COLO829 (cell line): ENCODE measurements around the gene IL17RD.

Source experiments
- DNase-seq: peaks from one replicate; pipeline ENCODE4 v3.0.0; 2012; ENCODE audit warnings: low spot score

IL17RD gene

GRCh38 chr3:57164657-57165573 is at the start of gene IL17RD:
Gene IL17RD (minus strand): TSS chr3:57165353. CDS start chr3:57165286, 67 bp downstream.
- peak; percentile 89 for DNase-seq

DNA sequence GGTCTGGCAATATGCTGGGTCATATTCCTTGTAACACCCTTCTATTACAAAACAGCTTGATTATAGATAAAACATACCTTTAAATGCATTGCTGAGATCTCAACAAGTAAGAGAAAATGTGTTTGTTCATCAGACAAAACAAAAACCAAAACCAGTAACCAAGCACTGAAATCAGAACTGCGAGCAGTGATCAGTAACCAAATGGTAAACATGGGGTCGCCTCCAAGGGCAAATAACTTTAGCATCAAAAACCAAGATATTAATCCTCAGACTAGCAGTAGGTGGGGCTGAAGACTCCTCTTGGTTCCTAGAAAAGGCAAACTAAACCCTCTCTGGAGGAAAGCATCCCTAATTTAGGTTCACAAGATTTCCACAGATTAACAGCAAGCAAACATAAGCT is 41.3 kb upstream of the IL17RD start:
- no peak for DNase-seq

DNA sequence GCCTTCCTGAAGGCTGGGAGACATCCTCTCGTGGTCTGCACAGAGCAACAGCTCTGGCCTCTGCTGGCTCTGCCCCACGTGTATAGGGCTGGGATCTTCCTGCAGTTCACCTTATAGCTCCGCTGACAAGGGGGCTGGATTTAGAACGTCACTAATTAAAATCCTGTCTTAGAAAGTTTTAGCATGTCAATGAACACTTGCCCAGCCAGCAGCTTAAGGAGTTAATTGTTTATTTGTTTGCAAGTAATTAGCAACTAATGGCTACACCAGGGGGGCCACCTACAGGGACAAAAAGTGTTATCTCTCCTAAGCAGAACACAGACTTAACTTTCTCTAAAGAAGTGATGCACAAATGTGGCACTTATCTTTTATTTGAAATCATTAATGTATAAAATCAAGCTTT is 34.7 kb upstream of the IL17RD start, which contains the start of gene HESX1:
Gene HESX1, minus strand, starts transcription at position 84 of the 403 bp plus-strand sequence. Its CDS starts 60 bp downstream, at position 24.
- DNase-seq = no peak

- DNase-seq = no peak
Measured at GRCh38 chr3:57194641-57195040, 29.5 kb upstream of the IL17RD start.

- no peak for DNase-seq
Measured at GRCh38 chr3:57192028-57192427, 26.9 kb upstream of the IL17RD start.

DNA sequence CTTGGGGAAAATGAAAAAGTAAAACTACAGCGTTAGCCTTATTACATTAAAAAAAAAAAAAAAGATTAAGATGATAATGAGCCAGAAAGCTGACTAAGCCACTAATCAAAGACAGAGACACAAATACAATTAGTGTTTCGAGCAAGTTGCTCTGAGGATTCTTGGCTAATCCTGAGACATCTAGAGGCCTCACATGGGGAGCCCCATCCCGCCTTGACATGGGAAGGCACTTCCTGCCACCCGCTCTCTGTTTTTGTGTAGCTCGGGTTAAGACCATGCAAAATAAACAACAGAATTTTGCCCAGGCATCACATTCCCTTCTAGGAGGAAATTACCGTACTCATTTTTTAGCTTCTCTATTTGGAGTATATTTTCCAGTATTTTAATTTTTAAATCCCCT is 19.4 kb upstream of the IL17RD start:
- DNase-seq = no peak

GRCh38 chr3:57179580-57180410 is 14.6 kb upstream of the IL17RD start:
- DNase-seq = no peak

DNA sequence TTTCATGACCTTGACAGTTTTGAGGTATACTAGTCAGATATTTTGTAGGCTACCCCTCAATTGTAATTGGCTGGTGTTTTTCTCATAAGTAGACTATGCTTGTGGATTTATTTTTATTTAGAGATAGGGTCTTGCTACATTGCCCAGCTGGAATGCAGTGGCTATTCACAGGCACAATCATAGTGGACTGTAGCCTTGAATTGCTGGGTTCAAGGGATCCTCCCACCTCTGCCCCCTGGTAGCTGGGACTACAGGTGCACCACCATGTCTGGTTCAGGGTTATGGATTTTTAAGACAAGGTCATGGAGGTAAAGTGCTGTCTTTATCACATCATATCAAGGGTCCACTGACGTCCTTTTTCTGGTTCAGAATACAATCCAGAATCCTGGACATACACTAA is 10.9 kb upstream of the IL17RD start:
- DNase-seq = no peak

GRCh38 chr3:57173687-57174086 is 8.5 kb upstream of the IL17RD start:
- DNase-seq = no peak

- DNase-seq = no peak
Measured at GRCh38 chr3:57170946-57171345, 5.8 kb upstream of the IL17RD start.

- DNase-seq = peak; percentile 87
Measured at GRCh38 chr3:57169872-57170623, 4.9 kb upstream of the IL17RD start.

- DNase-seq = no peak
Measured at GRCh38 chr3:57169108-57169507, 4.0 kb upstream of the IL17RD start.

DNA sequence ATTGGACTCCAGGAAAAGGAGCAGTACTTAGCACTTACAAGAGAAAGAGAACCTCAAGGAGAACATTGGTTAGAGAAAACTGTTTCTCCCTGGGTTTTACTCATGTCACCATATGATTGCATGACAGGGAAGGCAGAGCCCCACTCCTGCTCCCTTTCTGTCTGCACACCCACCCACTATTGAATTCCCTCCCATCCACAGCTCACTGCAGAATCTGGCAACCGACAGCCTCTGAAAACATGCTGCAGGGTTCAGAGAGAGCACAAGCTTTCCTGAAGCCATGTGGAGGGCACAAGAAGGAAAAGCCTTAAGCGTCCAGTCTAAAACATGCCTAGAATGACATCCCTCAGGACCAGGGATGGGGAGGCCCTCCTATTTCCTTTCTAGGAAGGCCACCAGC is 3.0 kb upstream of the IL17RD start:
- no peak for DNase-seq

GRCh38 chr3:57166660-57167059 is 1.5 kb upstream of the IL17RD start:
- DNase-seq = no peak

- no peak for DNase-seq
Measured at GRCh38 chr3:57165641-57166040, 488 bp upstream of the IL17RD start.

- no peak for DNase-seq
Measured at GRCh38 chr3:57164217-57164656, 916 bp downstream of the IL17RD start.

DNA sequence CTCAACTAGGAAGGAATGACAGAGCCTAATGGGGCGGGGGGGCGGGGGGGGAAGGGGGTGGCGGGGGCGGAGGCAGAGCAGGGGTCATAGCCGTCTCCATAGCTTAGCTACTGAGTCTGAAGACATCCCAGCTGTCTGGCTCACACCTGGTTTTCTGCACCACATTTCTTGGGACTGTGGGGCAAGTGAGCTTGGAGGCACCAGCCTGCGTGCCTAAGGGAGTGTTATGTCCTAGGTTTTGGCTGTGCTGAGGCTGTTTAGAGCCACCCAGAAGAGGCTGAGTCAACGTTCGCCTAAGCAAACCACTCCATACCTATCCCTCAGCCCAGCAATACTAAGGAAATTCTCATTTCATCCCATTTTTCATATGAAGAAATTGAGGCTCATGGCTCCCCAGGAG is 1.4 kb downstream of the IL17RD start:
- DNase-seq = no peak

DNA sequence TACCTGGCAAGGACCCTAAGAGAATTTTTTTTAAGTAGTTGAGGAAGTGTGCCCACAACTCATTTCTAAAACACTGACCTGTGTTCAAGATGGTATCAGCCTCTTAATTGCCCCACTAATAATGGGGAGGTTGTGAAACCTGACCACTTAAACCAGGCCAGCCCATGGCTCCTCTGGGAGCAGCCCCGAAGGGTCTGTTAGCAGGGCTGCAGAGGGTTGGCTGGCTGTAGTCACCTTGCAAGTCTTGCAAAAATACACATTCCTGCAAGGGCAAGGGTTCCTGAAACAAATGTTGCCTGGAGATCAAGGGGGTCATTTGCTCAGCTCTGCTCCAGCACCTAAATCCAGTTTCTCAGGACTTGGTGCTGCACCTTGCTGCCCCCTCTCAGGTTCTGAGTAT is 3.2 kb downstream of the IL17RD start:
- DNase-seq = no peak

GRCh38 chr3:57160765-57161538 is 4.2 kb downstream of the IL17RD start:
- no peak for DNase-seq

GRCh38 chr3:57160076-57160764 is 4.9 kb downstream of the IL17RD start:
- DNase-seq = no peak
